ENCODE results near the gene BEND6.
"Not testable (repeated sequence)": the region's sequence is repeated elsewhere in the genome, so short reads cannot be mapped to it uniquely, and the experiment has no call there.

BEND6 gene

GRCh38 chr6:56986611-56987010, 31.7 kb downstream of the BEND6 start:
- DNase-seq = no peak

- DNase-seq = no peak
These were observed 33.2 kb downstream of the BEND6 start for GRCh38 chr6:56988145-56988544.

GRCh38 chr6:56992036-56992435, 37.1 kb downstream of the BEND6 start:
- no peak for DNase-seq

- no peak for DNase-seq
These were observed 37.8 kb downstream of the BEND6 start for GRCh38 chr6:56992703-56993102.

GRCh38 chr6:56995347-56995902, 40.5 kb downstream of the BEND6 start:
- no peak for DNase-seq

- no peak for DNase-seq
These were observed 41.5 kb downstream of the BEND6 start for GRCh38 chr6:56996401-56996800.

GRCh38 chr6:56999049-56999448, 44.1 kb downstream of the BEND6 start:
- no peak for DNase-seq

GRCh38 chr6:56999748-57000147, 44.8 kb downstream of the BEND6 start:
- not testable (repeated sequence) for DNase-seq

- DNase-seq = no peak
These were observed 47.3 kb downstream of the BEND6 start for GRCh38 chr6:57002197-57002596.

GRCh38 chr6:57004292-57004691, 49.4 kb downstream of the BEND6 start:
- no peak for DNase-seq

GRCh38 chr6:57006101-57006500, 51.2 kb downstream of the BEND6 start:
- DNase-seq = no peak

- not testable (repeated sequence) for DNase-seq
These were observed 53.2 kb downstream of the BEND6 start for GRCh38 chr6:57008069-57008468.

GRCh38 chr6:57013521-57013926, 58.6 kb downstream of the BEND6 start:
- DNase-seq = no peak

- no peak for DNase-seq
These were observed 62.2 kb downstream of the BEND6 start for GRCh38 chr6:57017069-57017468.

GRCh38 chr6:57017841-57018240, 62.9 kb downstream of the BEND6 start:
- no peak for DNase-seq

GRCh38 chr6:57019434-57019833, 64.5 kb downstream of the BEND6 start:
- no peak for DNase-seq

GRCh38 chr6:57021086-57021720, 66.3 kb downstream of the BEND6 start:
- DNase-seq = peak; percentile 46

GRCh38 chr6:57024321-57024720, 69.4 kb downstream of the BEND6 start:
- DNase-seq = no peak

GRCh38 chr6:57024775-57025174, 69.9 kb downstream of the BEND6 start:
- no peak for DNase-seq

GRCh38 chr6:57026001-57026400, 71.1 kb downstream of the BEND6 start:
- DNase-seq = no peak

GRCh38 chr6:57027301-57027700, 72.4 kb downstream of the BEND6 start:
- no peak for DNase-seq

- no peak for DNase-seq
These were observed 74.3 kb downstream of the BEND6 start for GRCh38 chr6:57029213-57029612.

GRCh38 chr6:57033228-57033627, 78.3 kb downstream of the BEND6 start:
- no peak for DNase-seq

GRCh38 chr6:57035549-57035948, 80.6 kb downstream of the BEND6 start:
- DNase-seq = no peak

GRCh38 chr6:57038906-57039305, 84.0 kb downstream of the BEND6 start:
- DNase-seq = no peak
